Measurements from ENCODE around the gene FAM174C.

The FAM174C gene

DNA sequence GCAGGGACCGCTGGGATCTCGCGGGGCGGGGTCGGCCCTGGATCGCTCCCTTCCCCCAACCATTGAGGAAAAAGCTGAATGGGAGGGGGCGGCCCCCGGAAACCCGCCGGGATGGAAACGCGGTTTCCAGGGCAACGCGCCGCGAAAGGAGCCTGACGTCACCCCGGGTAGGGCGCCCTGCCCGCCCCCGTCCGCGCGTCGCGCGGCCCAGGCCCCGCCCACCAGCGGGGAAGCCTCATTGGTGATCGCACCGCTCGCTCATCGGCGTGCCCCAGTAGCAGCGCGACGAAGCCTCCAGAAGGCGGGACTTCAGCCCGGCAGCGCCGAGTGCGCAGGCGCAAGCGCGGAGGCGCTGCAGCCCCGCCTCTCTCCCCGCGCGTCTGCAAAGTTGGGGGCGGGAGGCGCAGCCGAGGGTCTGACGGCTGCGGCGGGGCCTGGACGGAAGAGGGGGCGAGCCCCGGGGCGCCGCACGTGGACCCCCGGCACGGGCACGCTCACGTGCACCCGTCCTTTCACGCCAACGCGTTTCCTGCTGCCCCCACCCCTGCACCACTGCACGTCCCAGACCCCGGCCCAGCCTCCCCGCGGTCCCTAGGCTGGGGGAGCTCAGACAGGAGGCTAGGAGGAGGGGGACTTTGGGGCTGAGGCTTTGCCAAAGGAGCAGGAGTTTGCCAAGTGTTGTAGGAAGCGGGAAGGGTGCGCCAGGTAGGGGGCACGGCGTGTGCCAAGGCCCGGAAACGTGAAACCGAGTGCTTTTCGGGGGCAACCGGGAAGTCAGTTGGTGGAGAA is 14.4 kb upstream of the FAM174C start:
- H3K9me3 ChIP-seq (ENCODE audit: insufficient read depth, low read length): no peaks in the 10 kb centered on the region
- peak overlapping the region; percentile 89 for H3K27ac ChIP-seq (ENCODE audit: low read length)
- no peak for TF ChIP-seq EZH2phosphoT487 (IDR thresholded peaks at IDR 0.05; ENCODE audit: low read depth)
- TF ChIP-seq, protein P1, sequence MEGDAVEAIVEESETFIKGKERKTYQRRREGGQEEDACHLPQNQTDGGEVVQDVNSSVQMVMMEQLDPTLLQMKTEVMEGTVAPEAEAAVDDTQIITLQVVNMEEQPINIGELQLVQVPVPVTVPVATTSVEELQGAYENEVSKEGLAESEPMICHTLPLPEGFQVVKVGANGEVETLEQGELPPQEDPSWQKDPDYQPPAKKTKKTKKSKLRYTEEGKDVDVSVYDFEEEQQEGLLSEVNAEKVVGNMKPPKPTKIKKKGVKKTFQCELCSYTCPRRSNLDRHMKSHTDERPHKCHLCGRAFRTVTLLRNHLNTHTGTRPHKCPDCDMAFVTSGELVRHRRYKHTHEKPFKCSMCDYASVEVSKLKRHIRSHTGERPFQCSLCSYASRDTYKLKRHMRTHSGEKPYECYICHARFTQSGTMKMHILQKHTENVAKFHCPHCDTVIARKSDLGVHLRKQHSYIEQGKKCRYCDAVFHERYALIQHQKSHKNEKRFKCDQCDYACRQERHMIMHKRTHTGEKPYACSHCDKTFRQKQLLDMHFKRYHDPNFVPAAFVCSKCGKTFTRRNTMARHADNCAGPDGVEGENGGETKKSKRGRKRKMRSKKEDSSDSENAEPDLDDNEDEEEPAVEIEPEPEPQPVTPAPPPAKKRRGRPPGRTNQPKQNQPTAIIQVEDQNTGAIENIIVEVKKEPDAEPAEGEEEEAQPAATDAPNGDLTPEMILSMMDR (IDR thresholded peaks at IDR 0.05; ENCODE audit: low read depth, low read length): no peak
- H2AFZ ChIP-seq (ENCODE audit: low read depth, low read length): no peak overlapping the region
- H3K9ac ChIP-seq (ENCODE audit: low read length): peak overlapping the region; percentile 81
- peak overlapping the region; percentile 81 for H3K4me3 ChIP-seq (ENCODE audit: low read length)
- H3K79me2 ChIP-seq (ENCODE audit: low read length): peaks cover 5% of the 10 kb centered on the region; the same call in 1 of the 2 replicates
- peaks cover 16% of the 10 kb centered on the region for H3K36me3 ChIP-seq (replicated peaks; ENCODE audit: low read depth, low read length)
- H3K4me2 ChIP-seq (ENCODE audit: low read length): peak overlapping the region; percentile 96
- H3K4me1 ChIP-seq (ENCODE audit: low read length): peaks cover 49% of the 10 kb centered on the region
- H3K27me3 ChIP-seq (ENCODE audit: low read depth, low read length): peaks cover 3% of the 10 kb centered on the region; the same call in 1 of the 2 replicates
- no peaks in the 10 kb centered on the region for H4K20me1 ChIP-seq (ENCODE audit: insufficient read depth, low read length)

DNA sequence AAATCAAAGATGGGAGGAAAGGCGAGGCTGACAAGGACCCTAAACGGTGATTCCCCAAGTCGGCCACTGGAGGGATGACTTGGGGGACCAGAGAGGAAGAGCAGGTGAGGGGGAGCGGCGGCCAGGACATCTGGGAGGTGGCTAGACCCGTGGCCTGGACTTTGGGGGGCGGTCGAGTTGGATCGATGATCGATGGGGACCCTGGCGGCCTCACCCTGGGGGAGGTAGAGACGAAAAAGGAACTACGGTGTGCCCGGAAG is 13.9 kb upstream of the FAM174C start:
- H3K27ac ChIP-seq (ENCODE audit: low read length): peak overlapping the region; percentile 65
- peaks cover 14% of the 10 kb centered on the region for H3K36me3 ChIP-seq (replicated peaks; ENCODE audit: low read depth, low read length)
- peak overlapping the region; percentile 81 for H3K4me3 ChIP-seq (ENCODE audit: low read length)
- H2AFZ ChIP-seq (ENCODE audit: low read depth, low read length): no peak overlapping the region
- H3K4me2 ChIP-seq (ENCODE audit: low read length): peak overlapping the region; percentile 88
- peaks cover 4% of the 10 kb centered on the region; the same call in 1 of the 2 replicates for H3K27me3 ChIP-seq (ENCODE audit: low read depth, low read length)
- H3K79me2 ChIP-seq (ENCODE audit: low read length): peaks cover 5% of the 10 kb centered on the region; the same call in 1 of the 2 replicates
- peak overlapping the region; percentile 81 for H3K9ac ChIP-seq (ENCODE audit: low read length)
- no peaks in the 10 kb centered on the region for H3K9me3 ChIP-seq (ENCODE audit: insufficient read depth, low read length)
- no peaks in the 10 kb centered on the region for H4K20me1 ChIP-seq (ENCODE audit: insufficient read depth, low read length)
- H3K4me1 ChIP-seq (ENCODE audit: low read length): peaks cover 52% of the 10 kb centered on the region
- TF ChIP-seq, protein P1 (IDR thresholded peaks at IDR 0.05; ENCODE audit: low read depth, low read length): no peak
- TF ChIP-seq EZH2phosphoT487 (IDR thresholded peaks at IDR 0.05; ENCODE audit: low read depth): no peak

DNA sequence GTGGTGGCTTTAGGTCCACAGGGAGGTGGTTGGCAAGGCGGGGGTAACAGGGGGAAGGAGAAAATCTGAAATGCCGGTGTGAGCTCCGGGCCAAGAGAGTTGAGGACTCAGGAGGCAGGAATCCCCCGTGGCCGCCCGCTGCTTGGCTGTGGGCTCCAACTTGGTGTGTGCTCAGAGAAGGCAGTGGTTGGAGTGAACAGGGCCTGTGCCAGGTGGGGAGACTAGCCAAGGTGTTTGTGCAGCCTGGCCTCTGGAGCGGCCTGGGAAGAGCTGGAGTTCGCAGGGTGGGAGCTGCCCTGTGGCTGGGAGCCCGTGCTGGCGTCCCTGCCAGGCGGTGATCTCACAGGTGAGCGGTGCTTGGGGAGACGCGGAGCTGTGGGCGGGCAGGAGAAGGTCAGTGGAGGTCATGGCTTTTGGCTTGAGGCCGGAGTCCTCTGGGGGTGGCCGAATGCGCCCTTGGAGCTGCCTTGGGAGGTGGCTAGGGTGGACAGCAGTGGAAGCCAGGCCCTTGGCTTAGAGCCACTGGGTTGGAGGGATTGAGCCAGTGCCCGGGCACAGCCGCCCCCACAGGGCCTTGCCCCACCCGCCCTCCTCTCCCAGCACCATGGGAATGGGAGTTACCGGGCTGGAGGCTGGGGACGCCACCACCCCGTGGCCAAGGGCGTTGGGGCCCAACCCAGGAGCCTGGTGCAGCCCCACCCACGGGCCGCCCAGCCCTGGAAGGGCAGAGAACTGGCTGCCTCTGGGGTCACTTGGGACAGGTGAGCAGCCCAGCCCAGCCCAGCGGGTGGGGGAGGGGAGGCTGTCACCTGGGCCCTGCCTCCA is 13.3 kb upstream of the FAM174C start:
- Histone ChIP-seq H3K79me2 (ENCODE audit: low read length) (peaks cover 5% of the 10 kb centered on the region; the same call in 1 of the 2 replicates), H3K9ac (ENCODE audit: low read length) (peak overlapping the region; percentile 81), H3K4me1 (ENCODE audit: low read length) (peaks cover 53% of the 10 kb centered on the region), H3K36me3 (replicated peaks; ENCODE audit: low read depth, low read length) (peaks cover 9% of the 10 kb centered on the region), H3K27me3 (ENCODE audit: low read depth, low read length) (peaks cover 4% of the 10 kb centered on the region; the same call in 1 of the 2 replicates), H3K9me3 (ENCODE audit: insufficient read depth, low read length) (no peaks in the 10 kb centered on the region), H3K27ac (ENCODE audit: low read length) (peak overlapping the region; percentile 65), H4K20me1 (ENCODE audit: insufficient read depth, low read length) (no peaks in the 10 kb centered on the region), H2AFZ (ENCODE audit: low read depth, low read length) (no peak overlapping the region), H3K4me3 (ENCODE audit: low read length) (peak overlapping the region; percentile 81), H3K4me2 (ENCODE audit: low read length) (peak overlapping the region; percentile 88)
- TF ChIP-seq, protein P1 (IDR thresholded peaks at IDR 0.05; ENCODE audit: low read depth, low read length): no peak
- no peak for TF ChIP-seq EZH2phosphoT487 (IDR thresholded peaks at IDR 0.05; ENCODE audit: low read depth)

DNA sequence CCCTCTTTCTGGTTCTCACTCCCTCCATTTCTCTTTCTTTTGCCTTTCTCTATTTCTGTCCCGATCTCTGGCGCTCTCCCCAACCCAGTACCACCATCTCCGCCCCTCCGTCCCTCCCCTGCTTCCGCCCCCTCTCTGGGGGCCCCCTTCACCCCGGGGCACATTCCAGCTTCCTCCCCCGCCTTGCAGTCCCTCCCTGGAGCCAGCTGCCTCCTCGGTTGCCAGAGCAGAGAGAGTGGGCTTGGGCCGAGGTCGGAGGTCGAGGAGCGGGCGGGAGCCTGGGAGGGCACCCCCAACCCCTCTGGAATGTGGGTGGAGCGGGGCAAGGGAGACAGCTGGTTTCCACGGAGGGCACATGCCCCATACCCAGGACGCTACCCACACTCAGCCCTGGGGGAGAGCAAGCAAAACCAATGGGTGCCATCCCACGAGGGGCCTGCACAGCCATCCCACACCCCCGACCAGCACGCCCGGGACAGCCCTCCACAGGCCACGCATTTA is 12.7 kb upstream of the FAM174C start:
- Histone ChIP-seq H3K9ac (ENCODE audit: low read length) (peak overlapping the region; percentile 81), H3K27ac (ENCODE audit: low read length) (no peak overlapping the region), H3K4me3 (ENCODE audit: low read length) (peak overlapping the region; percentile 81), H4K20me1 (ENCODE audit: insufficient read depth, low read length) (no peaks in the 10 kb centered on the region), H3K79me2 (ENCODE audit: low read length) (peaks cover 5% of the 10 kb centered on the region; the same call in 1 of the 2 replicates), H3K36me3 (replicated peaks; ENCODE audit: low read depth, low read length) (peaks cover 5% of the 10 kb centered on the region), H3K4me1 (ENCODE audit: low read length) (peaks cover 60% of the 10 kb centered on the region), H3K9me3 (ENCODE audit: insufficient read depth, low read length) (no peaks in the 10 kb centered on the region), H3K27me3 (ENCODE audit: low read depth, low read length) (peaks cover 11% of the 10 kb centered on the region), H3K4me2 (ENCODE audit: low read length) (peak overlapping the region; percentile 88), H2AFZ (ENCODE audit: low read depth, low read length) (no peak overlapping the region)
- no peak for TF ChIP-seq EZH2phosphoT487 (IDR thresholded peaks at IDR 0.05; ENCODE audit: low read depth)
- TF ChIP-seq, protein P1 (IDR thresholded peaks at IDR 0.05; ENCODE audit: low read depth, low read length): no peak

Data from OCI-LY3 (cell line).